ENCODE data around the gene NTRK2. TPM values are rescaled to one million over a fixed set of nuclear protein-coding genes. Genes with fewer than 3 reads are reported as not detected.
A peak's percentile ranks its signal among the peaks of the same experiment; 100 is the strongest.

Gene NTRK2
- total and polyA plus RNA-seq, 10 of the 15 experiments (the other 5 are each of a cell fraction or from before 2014, with no cell fraction given), result 0.42 to 4.6 (median 0.65) TPM

DNA sequence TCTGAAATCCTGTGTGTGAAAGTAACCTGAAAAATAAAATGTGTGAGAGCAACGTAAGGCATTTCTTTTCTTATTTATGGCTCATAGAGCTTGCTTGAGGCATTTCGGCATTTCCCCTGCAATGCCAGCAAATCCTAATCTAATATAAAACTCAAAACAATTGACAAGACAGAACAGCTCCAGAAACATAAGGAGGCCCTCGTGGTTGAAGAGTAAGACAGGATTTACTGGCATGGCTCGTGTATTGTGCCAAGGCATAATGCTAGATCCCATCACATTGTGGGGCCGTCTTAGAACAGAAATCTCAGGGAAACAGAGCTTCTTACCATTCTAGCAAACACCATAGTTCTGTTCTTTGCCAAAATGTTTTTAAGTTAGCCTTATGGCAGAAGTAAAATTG is 166.2 kb downstream of the NTRK2 start (continued):
- TF ChIP-seq POLR2AphosphoS2 (IDR thresholded peaks at IDR 0.05; ENCODE audit: low read depth, low read length) (no peak), MEF2A (IDR thresholded peaks at IDR 0.05; ENCODE audit: insufficient read depth, low read depth, low read length) (no peak), ASH2L (IDR thresholded peaks at IDR 0.05; ENCODE audit: borderline replicate concordance, low read depth) (no peak)
- TF ChIP-seq, protein P1, sequence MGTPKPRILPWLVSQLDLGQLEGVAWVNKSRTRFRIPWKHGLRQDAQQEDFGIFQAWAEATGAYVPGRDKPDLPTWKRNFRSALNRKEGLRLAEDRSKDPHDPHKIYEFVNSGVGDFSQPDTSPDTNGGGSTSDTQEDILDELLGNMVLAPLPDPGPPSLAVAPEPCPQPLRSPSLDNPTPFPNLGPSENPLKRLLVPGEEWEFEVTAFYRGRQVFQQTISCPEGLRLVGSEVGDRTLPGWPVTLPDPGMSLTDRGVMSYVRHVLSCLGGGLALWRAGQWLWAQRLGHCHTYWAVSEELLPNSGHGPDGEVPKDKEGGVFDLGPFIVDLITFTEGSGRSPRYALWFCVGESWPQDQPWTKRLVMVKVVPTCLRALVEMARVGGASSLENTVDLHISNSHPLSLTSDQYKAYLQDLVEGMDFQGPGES (IDR thresholded peaks at IDR 0.05), result no peak

GRCh38 chr9:84838879-84839278 is 169.3 kb downstream of the NTRK2 start:
- in situ Hi-C loops (cut with MboI), result no loop called here
- ChIA-PET CTCF (no interaction called here), RAD21 (ENCODE audit: unreplicated experiment) (no interaction called here), POLR2A (no interaction called here), SMC1A (ENCODE audit: uncharacterized antibody, unreplicated experiment) (no interaction called here)
- Histone ChIP-seq H3K27me3 (replicated peaks in 1 of 2; ENCODE audit: control insufficient read depth in 2 of 2, insufficient read depth in 2 of 2, low read length in 1 of 2) (peaks cover 0 to 3% of the 10 kb centered on the region in 2 experiments; a peak in 1 of 4 replicates), H3K79me2 (ENCODE audit: control insufficient read depth, insufficient read depth, low read length) (no peaks in the 10 kb centered on the region), H4K20me1 (ENCODE audit: control insufficient read depth, insufficient read depth) (no peaks in the 10 kb centered on the region), H3K4me1 (ENCODE audit: control insufficient read depth, insufficient read depth, low read length) (peaks cover 3% of the 10 kb centered on the region; the same call in 1 of the 2 replicates), H3K4me2 (ENCODE audit: control insufficient read depth, insufficient read depth) (no peak overlapping the region), H3K9me3 (replicated peaks; ENCODE audit: control insufficient read depth, insufficient read depth, low read length) (no peaks in the 10 kb centered on the region), H3K4me3 (no peak overlapping the region), H2AFZ (ENCODE audit: control insufficient read depth, low read depth, low read length) (no peak overlapping the region), H3K36me3 (ENCODE audit: control insufficient read depth in 2 of 2, insufficient read depth in 2 of 2, low read length in 1 of 2) (no peaks in the 10 kb centered on the region), H3K27ac (ENCODE audit: control insufficient read depth, insufficient read depth) (no peak overlapping the region), H3K9ac (ENCODE audit: control insufficient read depth, insufficient read depth, low read length) (no peak overlapping the region)
- ATAC-seq (peak; percentile 86), FAIRE-seq (no peak), DNase-seq (ENCODE audit: low read depth, low spot score) (peak; percentile 25)
- no TSS peak for BruUV-seq (replicated peaks)
- 3% methylated on average over 1 of the region's 1 CpG for WGBS (ENCODE audit: insufficient coverage, insufficient replicate concordance, low lambda C conversion rate, missing lambda C conversion rate)
- intact Hi-C loops (cut with micrococcal nuclease; ENCODE audit: unreplicated experiment), result no loop called here
- no peak for TF ChIP-seq HDAC6 (IDR thresholded peaks at IDR 0.05; ENCODE audit: unreplicated experiment)
- TF ChIP-seq EP300 (IDR thresholded peaks at IDR 0.05; ENCODE audit: borderline replicate concordance in 1 of 2, control insufficient read depth in 1 of 2, low read depth in 2 of 2, low read length in 2 of 2), result peak; percentile 84
- no peak for TF ChIP-seq CTCF (IDR thresholded peaks at IDR 0.05 in 2 of 3, conservative IDR thresholded peaks at IDR 0.05 in 1 of 3; ENCODE audit: control insufficient read depth in 2 of 3, extremely low read depth in 1 of 3, insufficient read depth in 1 of 3, low read depth in 3 of 3, low read length in 3 of 3)
- no peak for TF ChIP-seq MEF2A (IDR thresholded peaks at IDR 0.05; ENCODE audit: insufficient read depth, low read depth, low read length)
- TF ChIP-seq USF1 (IDR thresholded peaks at IDR 0.05; ENCODE audit: borderline replicate concordance, extremely low read length, insufficient read depth, low read depth, low read length), result no peak
- TF ChIP-seq, protein P1 (IDR thresholded peaks at IDR 0.05), result no peak
- TF ChIP-seq BMI1 (IDR thresholded peaks at IDR 0.05; ENCODE audit: borderline replicate concordance), result peak; percentile 86
- TF ChIP-seq, protein P2, sequence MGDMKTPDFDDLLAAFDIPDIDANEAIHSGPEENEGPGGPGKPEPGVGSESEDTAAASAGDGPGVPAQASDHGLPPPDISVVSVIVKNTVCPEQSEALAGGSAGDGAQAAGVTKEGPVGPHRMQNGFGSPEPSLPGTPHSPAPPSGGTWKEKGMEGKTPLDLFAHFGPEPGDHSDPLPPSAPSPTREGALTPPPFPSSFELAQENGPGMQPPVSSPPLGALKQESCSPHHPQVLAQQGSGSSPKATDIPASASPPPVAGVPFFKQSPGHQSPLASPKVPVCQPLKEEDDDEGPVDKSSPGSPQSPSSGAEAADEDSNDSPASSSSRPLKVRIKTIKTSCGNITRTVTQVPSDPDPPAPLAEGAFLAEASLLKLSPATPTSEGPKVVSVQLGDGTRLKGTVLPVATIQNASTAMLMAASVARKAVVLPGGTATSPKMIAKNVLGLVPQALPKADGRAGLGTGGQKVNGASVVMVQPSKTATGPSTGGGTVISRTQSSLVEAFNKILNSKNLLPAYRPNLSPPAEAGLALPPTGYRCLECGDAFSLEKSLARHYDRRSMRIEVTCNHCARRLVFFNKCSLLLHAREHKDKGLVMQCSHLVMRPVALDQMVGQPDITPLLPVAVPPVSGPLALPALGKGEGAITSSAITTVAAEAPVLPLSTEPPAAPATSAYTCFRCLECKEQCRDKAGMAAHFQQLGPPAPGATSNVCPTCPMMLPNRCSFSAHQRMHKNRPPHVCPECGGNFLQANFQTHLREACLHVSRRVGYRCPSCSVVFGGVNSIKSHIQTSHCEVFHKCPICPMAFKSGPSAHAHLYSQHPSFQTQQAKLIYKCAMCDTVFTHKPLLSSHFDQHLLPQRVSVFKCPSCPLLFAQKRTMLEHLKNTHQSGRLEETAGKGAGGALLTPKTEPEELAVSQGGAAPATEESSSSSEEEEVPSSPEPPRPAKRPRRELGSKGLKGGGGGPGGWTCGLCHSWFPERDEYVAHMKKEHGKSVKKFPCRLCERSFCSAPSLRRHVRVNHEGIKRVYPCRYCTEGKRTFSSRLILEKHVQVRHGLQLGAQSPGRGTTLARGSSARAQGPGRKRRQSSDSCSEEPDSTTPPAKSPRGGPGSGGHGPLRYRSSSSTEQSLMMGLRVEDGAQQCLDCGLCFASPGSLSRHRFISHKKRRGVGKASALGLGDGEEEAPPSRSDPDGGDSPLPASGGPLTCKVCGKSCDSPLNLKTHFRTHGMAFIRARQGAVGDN (IDR thresholded peaks at IDR 0.05), result no peak
- no peak for TF ChIP-seq SMAD1 (IDR thresholded peaks at IDR 0.05; ENCODE audit: low read depth, partially characterized antibody)
